ENCODE measurements around the gene CLEC4A.
"Not testable (repeated sequence)": the region's sequence is repeated elsewhere in the genome, so short reads cannot be mapped to it uniquely, and the experiment has no call there.

CLEC4A gene
- total RNA-seq = 0 to 0.22 reads per million in 2 donors

- DNase-seq = no peak
Measured at GRCh38 chr12:8123124-8123912, at the start of gene CLEC4A. Gene CLEC4A, plus strand, starts transcription at chr12:8123617. Its CDS starts 262 bp downstream, at chr12:8123879.

GRCh38 chr12:8075935-8076334, 47.5 kb upstream of the CLEC4A start:
- DNase-seq = no peak

- no peak for DNase-seq
Measured at GRCh38 chr12:8076366-8076765, 47.1 kb upstream of the CLEC4A start.

GRCh38 chr12:8077207-8077606, 46.2 kb upstream of the CLEC4A start:
- no peak for DNase-seq

GRCh38 chr12:8078398-8078797, 45.0 kb upstream of the CLEC4A start:
- DNase-seq = no peak

GRCh38 chr12:8078916-8079315, 44.5 kb upstream of the CLEC4A start:
- no peak for DNase-seq

GRCh38 chr12:8080120-8080519, 43.3 kb upstream of the CLEC4A start:
- DNase-seq = no peak

GRCh38 chr12:8081251-8081920, 42.0 kb upstream of the CLEC4A start:
- DNase-seq = no peak

GRCh38 chr12:8082808-8083100, 40.7 kb upstream of the CLEC4A start:
- DNase-seq = no peak

GRCh38 chr12:8084351-8084750, 39.1 kb upstream of the CLEC4A start:
- not testable (repeated sequence) for DNase-seq

- DNase-seq = no peak
Measured at GRCh38 chr12:8087666-8088065, 35.8 kb upstream of the CLEC4A start.

GRCh38 chr12:8088574-8088973, 34.8 kb upstream of the CLEC4A start:
- DNase-seq = no peak

GRCh38 chr12:8089277-8089676, 34.1 kb upstream of the CLEC4A start:
- not testable (repeated sequence) for DNase-seq

- DNase-seq = no peak
Measured at GRCh38 chr12:8089716-8090115, 33.7 kb upstream of the CLEC4A start.

- DNase-seq = no peak
Measured at GRCh38 chr12:8093291-8093690, 30.1 kb upstream of the CLEC4A start.

- DNase-seq = no peak
Measured at GRCh38 chr12:8096281-8096915, 27.0 kb upstream of the CLEC4A start.

- no peak for DNase-seq
Measured at GRCh38 chr12:8099235-8099634, 24.2 kb upstream of the CLEC4A start.

GRCh38 chr12:8108808-8109398, 14.5 kb upstream of the CLEC4A start:
- no peak for DNase-seq

- not testable (repeated sequence) for DNase-seq
Measured at GRCh38 chr12:8113117-8113516, 10.3 kb upstream of the CLEC4A start.

- no peak for DNase-seq
Measured at GRCh38 chr12:8120072-8120713, 3.2 kb upstream of the CLEC4A start.

- DNase-seq = no peak
Measured at GRCh38 chr12:8127138-8127537, 3.7 kb downstream of the CLEC4A start.

GRCh38 chr12:8133636-8134397, 10.4 kb downstream of the CLEC4A start:
- DNase-seq = not testable (repeated sequence)

Data from activated gamma-delta T cell (primary cell).